Measurements from ENCODE around the gene S100A12.
A peak's percentile ranks its signal among the peaks of the same experiment; 100 is the strongest.
"Not testable (repeated sequence)": the region's sequence is repeated elsewhere in the genome, so short reads cannot be mapped to it uniquely, and the experiment has no call there.

S100A12 gene

DNA sequence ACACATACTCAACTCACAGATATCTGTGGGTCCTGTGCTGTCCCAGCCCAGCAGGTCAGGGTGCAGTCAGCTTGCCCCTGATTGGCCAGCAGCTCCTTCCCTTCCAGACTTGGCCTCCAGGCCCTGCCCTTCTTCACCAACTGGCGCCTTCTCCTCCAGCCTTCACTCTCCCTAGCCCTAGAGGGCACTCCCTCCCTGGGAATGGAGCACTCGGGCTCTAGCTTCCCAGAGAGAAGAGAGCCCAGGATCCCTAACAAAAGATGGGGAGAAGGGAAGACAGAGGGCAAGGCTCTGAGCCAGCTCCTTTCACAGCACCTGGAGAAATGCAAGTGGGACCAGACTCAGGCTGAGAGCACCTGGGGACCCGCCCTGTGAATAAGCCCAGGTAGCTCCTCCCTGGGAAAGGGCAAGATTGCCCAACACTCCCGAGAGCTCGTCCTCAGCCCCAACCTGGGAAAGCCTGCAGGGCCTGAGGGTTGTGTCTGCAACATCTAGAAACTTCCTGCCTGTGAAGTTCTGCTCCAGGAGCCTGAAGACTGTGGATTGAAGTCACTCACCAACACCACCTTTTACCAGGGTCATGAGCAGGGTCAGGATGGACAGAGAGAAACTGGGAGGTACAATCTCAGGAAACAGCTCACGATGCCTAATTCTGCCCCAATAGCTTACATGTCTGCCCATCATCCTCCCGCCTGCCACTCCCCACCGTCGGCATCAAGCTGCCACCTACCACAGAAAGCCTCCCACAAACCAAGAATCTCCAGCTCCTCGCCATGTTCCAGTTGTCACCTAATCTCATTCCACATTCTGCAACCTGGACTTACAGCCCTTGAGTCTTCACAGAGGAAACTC is 26.7 kb downstream of the S100A12 start, which contains the start of gene PGLYRP4:
TSS of gene PGLYRP4 (minus strand) at position 331 of the 852 bp plus-strand sequence. CDS start 909 bp downstream, outside the sequence.
- TF ChIP-seq, protein P1, sequence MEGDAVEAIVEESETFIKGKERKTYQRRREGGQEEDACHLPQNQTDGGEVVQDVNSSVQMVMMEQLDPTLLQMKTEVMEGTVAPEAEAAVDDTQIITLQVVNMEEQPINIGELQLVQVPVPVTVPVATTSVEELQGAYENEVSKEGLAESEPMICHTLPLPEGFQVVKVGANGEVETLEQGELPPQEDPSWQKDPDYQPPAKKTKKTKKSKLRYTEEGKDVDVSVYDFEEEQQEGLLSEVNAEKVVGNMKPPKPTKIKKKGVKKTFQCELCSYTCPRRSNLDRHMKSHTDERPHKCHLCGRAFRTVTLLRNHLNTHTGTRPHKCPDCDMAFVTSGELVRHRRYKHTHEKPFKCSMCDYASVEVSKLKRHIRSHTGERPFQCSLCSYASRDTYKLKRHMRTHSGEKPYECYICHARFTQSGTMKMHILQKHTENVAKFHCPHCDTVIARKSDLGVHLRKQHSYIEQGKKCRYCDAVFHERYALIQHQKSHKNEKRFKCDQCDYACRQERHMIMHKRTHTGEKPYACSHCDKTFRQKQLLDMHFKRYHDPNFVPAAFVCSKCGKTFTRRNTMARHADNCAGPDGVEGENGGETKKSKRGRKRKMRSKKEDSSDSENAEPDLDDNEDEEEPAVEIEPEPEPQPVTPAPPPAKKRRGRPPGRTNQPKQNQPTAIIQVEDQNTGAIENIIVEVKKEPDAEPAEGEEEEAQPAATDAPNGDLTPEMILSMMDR (IDR thresholded peaks at IDR 0.05): no peak
- DNase-seq (ENCODE audit: low spot score): peak; percentile 62
- no peak within 1 kb of the TSS for H3K27ac ChIP-seq
- no peak within 1 kb of the TSS for H3K4me3 ChIP-seq

GRCh38 chr1:153347856-153348255 is 27.6 kb downstream of the S100A12 start:
- H3K4me3 ChIP-seq: no peak overlapping the region
- TF ChIP-seq, protein P1 (IDR thresholded peaks at IDR 0.05): no peak
- H3K27ac ChIP-seq: no peak overlapping the region
- peak; percentile 54 for DNase-seq (ENCODE audit: low spot score)

GRCh38 chr1:153347049-153347448 is 28.4 kb downstream of the S100A12 start:
- not testable (repeated sequence) for H3K4me3 ChIP-seq, H3K27ac ChIP-seq
- peak; percentile 22 for DNase-seq (ENCODE audit: low spot score)

GRCh38 chr1:153346077-153346723 is 29.2 kb downstream of the S100A12 start:
- Histone ChIP-seq H3K4me3 (no peak overlapping the region), H3K27ac (no peak overlapping the region)
- TF ChIP-seq, protein P1 (IDR thresholded peaks at IDR 0.05): no peak
- peak; percentile 12 for DNase-seq (ENCODE audit: low spot score)

DNA sequence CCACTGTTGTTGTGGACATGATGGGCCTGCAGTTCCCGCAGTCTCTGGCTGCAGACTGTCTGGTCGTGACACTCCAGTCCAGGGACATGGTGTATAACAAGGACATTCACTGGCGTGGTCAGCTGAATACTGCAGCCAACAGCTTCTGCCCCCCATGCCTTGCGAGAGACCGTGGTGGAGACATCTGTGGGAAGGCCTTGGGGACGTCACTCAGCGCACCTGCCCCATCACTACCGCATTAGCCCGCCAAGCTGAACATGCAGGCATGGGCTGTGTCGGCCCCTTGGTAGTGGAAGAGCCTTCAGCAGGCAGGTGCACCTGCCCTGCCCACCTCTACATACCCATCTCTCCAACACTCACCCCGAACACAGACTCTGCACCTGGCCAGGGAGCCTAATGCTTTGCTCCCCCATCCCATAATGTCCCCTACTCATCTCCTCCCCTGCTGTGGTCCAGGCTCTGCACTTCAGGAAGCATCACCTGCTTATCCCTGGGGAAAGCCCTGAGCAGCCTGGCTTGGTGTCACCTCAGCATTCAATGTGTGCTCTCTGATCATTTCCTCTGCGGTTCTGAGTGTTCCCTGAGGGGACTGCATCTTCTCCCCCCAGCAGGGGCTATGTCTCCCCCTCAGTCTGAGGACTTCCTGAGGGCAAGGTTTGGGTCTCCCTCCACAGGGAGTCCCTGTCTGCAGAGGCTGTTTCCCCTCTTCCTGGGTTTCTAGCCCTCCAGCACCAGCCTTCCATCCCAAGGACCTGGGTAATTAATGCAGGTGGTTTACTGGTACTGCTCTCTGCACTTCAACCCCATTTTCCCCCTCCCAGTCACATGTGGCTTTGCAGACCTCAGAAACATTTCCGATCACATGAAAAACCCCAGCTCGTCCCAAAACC is 30.0 kb downstream of the S100A12 start:
- TF ChIP-seq, protein P1 (IDR thresholded peaks at IDR 0.05): no peak
- peak; percentile 57 for DNase-seq (ENCODE audit: low spot score)
- H3K27ac ChIP-seq: no peak overlapping the region
- no peak overlapping the region for H3K4me3 ChIP-seq

DNA sequence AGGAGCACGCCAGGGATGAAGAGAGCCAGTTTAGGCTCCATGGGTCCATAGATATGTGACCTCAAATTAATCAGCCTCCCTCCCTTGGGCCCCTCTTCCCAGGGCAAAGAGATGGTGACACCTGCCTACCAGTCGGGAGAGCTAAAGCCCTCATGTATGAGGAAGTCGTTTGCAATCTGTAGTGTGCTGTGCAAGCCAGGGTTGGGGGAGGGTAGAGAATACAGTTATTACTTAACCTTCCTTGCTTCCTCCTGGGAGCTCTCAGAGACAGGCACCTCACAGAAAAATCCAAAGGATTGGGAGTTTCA is 30.7 kb downstream of the S100A12 start:
- Histone ChIP-seq H3K4me3 (no peak overlapping the region), H3K27ac (no peak overlapping the region)
- TF ChIP-seq, protein P1 (IDR thresholded peaks at IDR 0.05): no peak
- peak; percentile 31 for DNase-seq (ENCODE audit: low spot score)
